HG03575 (cell line): ENCODE results near the gene TRMT2A.
"Not testable (repeated sequence)": the region's sequence is repeated elsewhere in the genome, so short reads cannot be mapped to it uniquely, and the experiment has no call there.

Source experiments
- ATAC-seq: cut with Tn5 transposase; IDR thresholded peaks from one replicate; pipeline ENCODE4 v1.9.1; 2021; ENCODE audit not compliant: unreplicated experiment, insufficient number of reproducible peaks, low FRiP score; ENCODE audit errors: extremely low read depth

Gene TRMT2A

GRCh38 chr22:20080445-20080775, 36.6 kb downstream of the TRMT2A start:
- no peak for ATAC-seq

- no peak for ATAC-seq
These were observed 37.1 kb downstream of the TRMT2A start, which contains the start of gene DGCR8 for GRCh38 chr22:20079745-20080444. Gene DGCR8, plus strand, starts transcription at chr22:20080241. Its CDS starts 5,723 bp downstream, at chr22:20085964.

GRCh38 chr22:20076627-20077172, 40.3 kb downstream of the TRMT2A start:
- ATAC-seq: no peak

- ATAC-seq: no peak
These were observed 45.5 kb downstream of the TRMT2A start for GRCh38 chr22:20071524-20071972.

- no peak for ATAC-seq
These were observed 47.5 kb downstream of the TRMT2A start for GRCh38 chr22:20069331-20070042.

GRCh38 chr22:20068640-20069039, 48.4 kb downstream of the TRMT2A start:
- no peak for ATAC-seq

GRCh38 chr22:20067384-20067682, 49.7 kb downstream of the TRMT2A start:
- ATAC-seq: not testable (repeated sequence)

- ATAC-seq: no peak
These were observed 50.2 kb downstream of the TRMT2A start for GRCh38 chr22:20066617-20067383.

GRCh38 chr22:20065896-20066616, 51.0 kb downstream of the TRMT2A start:
- ATAC-seq: no peak

- no peak for ATAC-seq
These were observed 52.3 kb downstream of the TRMT2A start for GRCh38 chr22:20064545-20065262.

- no peak for ATAC-seq
These were observed 52.9 kb downstream of the TRMT2A start for GRCh38 chr22:20064140-20064480.

GRCh38 chr22:20063271-20064139, 53.5 kb downstream of the TRMT2A start:
- ATAC-seq: no peak

- no peak for ATAC-seq
These were observed 54.3 kb downstream of the TRMT2A start for GRCh38 chr22:20062766-20063083.

- ATAC-seq: no peak
These were observed 54.8 kb downstream of the TRMT2A start for GRCh38 chr22:20062043-20062765.
